Thyroid gland (tissue), 4 donors: ENCODE data around the gene PLA2G2E. TPM values are rescaled to one million over a fixed set of nuclear protein-coding genes. Genes with fewer than 3 reads are reported as not detected.

Source experiments
- DNase-seq, 2 donors: peaks; one replicate each; pipeline ENCODE4 v3.0.0-alpha.2; 2019
- H3K27ac ChIP-seq, 3 donors: fragments of 200-600 bp; sonication (generic); 1 replicate in 2 of 3; 2 replicates in 1 of 3; pipeline ENCODE4 v1.5.1; 2016 to 2019; ENCODE audit warnings: mild to moderate bottlenecking in 1 of 3, moderate library complexity in 1 of 3
- H3K27me3 ChIP-seq: fragments of 200-600 bp; sonication (generic); one replicate; pipeline ENCODE4 v1.5.1; 2019
- H3K36me3 ChIP-seq, 2 donors: fragments of 200-600 bp; sonication (generic); one replicate each; pipeline ENCODE4 v1.5.1; 2016 to 2019
- H3K4me1 ChIP-seq, 2 donors: fragments of 200-600 bp; sonication (generic); one replicate each; pipeline ENCODE4 v1.5.1; 2017 to 2019
- H3K4me3 ChIP-seq, 3 donors: fragments of 200-600 bp; sonication (generic); replicated peaks in 1 of 3; 1 replicate in 2 of 3; 2 replicates in 1 of 3; pipeline ENCODE4 v1.5.1; 2016; ENCODE audit warnings: mild to moderate bottlenecking in 1 of 3
- H3K9me3 ChIP-seq: fragments of 200-600 bp; sonication (generic); one replicate; pipeline ENCODE4 v1.5.1; 2017
- CTCF ChIP-seq, 6 experiments: fragments of 200-600 bp in 3 of 6; fragments of 450-650 bp in 3 of 6; sonication (generic) in 3 of 6; IDR thresholded peaks; one replicate each; pipeline ENCODE4 v1.5.1; 2016 to 2019; ENCODE audit warnings: antibody characterized with exemption in 6 of 6, mild to moderate bottlenecking in 2 of 6, inconsistent platforms in 1 of 6, moderate library complexity in 1 of 6
- POLR2A ChIP-seq, 2 donors: fragments of 450-650 bp; IDR thresholded peaks; one replicate each; pipeline ENCODE4 v1.6.1; 2017; ENCODE audit warnings: antibody characterized with exemption in 2 of 2, mild to moderate bottlenecking in 2 of 2, moderate library complexity in 1 of 2
- WGBS, 2 donors: methylation state at CpG; one replicate each; pipeline ENCODE4 v1.1.5; 2017; 5-methylcytosine and 5-hydroxymethylcytosine counted together
- intact Hi-C: fragments of 100-400 bp; cut with DNase I; formaldehyde crosslinking; loops from one replicate; pipeline ENCODE4 v1.15.1; 2023
- total RNA-seq, 4 donors: library from RNA; depleted of rRNA; stranded (reverse); fragments of >200 nt; gene quantifications; one replicate each; pipeline ENCODE4 v1.2.3, GENCODE V29; 2016

The PLA2G2E gene
- total RNA-seq, 4 donors from 2014 or later = not detected

GRCh38 chr1:19892628-19893168 lies 30.7 kb downstream of the PLA2G2E start:
- Histone ChIP-seq H3K4me3 (no peak overlapping the region), H3K27ac (no peak overlapping the region), H3K9me3 (no peaks in the 10 kb centered on the region), H3K36me3 (peaks cover 0 to 13% of the 10 kb centered on the region in 2 donors), H3K4me1 (peaks cover 0 to 8% of the 10 kb centered on the region in 2 donors), H3K27me3 (no peaks in the 10 kb centered on the region)
- DNase-seq = no peak
- TF ChIP-seq CTCF (IDR thresholded peaks at IDR 0.05) = no peak
- TF ChIP-seq POLR2A (IDR thresholded peaks at IDR 0.05) = no peak
- 89 to 90% methylated on average over 6 of the region's 6 CpGs for WGBS, 2 donors
- intact Hi-C loops = no loop called here

- intact Hi-C loops = no loop called here
- DNase-seq = no peak
- 97 to 98% methylated on average over 3 of the region's 3 CpGs for WGBS, 2 donors
Observed at GRCh38 chr1:19892129-19892528, 31.3 kb downstream of the PLA2G2E start.

GRCh38 chr1:19889656-19890055 lies 33.8 kb downstream of the PLA2G2E start:
- intact Hi-C loops = loop anchor here (10.0 kb wide), 1 partner anchor 95 kb away; the partner anchor contains the start of gene TMCO4
- H3K4me3 ChIP-seq = no peak overlapping the region
- TF ChIP-seq POLR2A (IDR thresholded peaks at IDR 0.05) = no peak
- H3K9me3 ChIP-seq = no peaks in the 10 kb centered on the region
- H3K4me1 ChIP-seq = peaks cover 0 to 8% of the 10 kb centered on the region in 2 donors
- DNase-seq = no peak
- peaks cover 0 to 9% of the 10 kb centered on the region in 2 donors for H3K36me3 ChIP-seq
- H3K27ac ChIP-seq = no peak overlapping the region
- H3K27me3 ChIP-seq = no peaks in the 10 kb centered on the region

More at GRCh38 chr1:19892129-19892528, 31.3 kb downstream of the PLA2G2E start:
- H3K36me3 ChIP-seq = peaks cover 0 to 12% of the 10 kb centered on the region in 2 donors
- H3K9me3 ChIP-seq = no peaks in the 10 kb centered on the region
- H3K4me3 ChIP-seq = no peak overlapping the region
- peaks cover 0 to 8% of the 10 kb centered on the region in 2 donors for H3K4me1 ChIP-seq
- no peak overlapping the region for H3K27ac ChIP-seq
- H3K27me3 ChIP-seq = no peaks in the 10 kb centered on the region
- TF ChIP-seq POLR2A (IDR thresholded peaks at IDR 0.05) (no peak), CTCF (IDR thresholded peaks at IDR 0.05) (no peak)

GRCh38 chr1:19888112-19888511 lies 35.3 kb downstream of the PLA2G2E start:
- DNase-seq = no peak
- no peak overlapping the region for H3K4me3 ChIP-seq

GRCh38 chr1:19885821-19886220 lies 37.6 kb downstream of the PLA2G2E start:
- H3K4me1 ChIP-seq = peaks cover 18 to 20% of the 10 kb centered on the region in 2 donors
- H3K9me3 ChIP-seq = no peaks in the 10 kb centered on the region
- 93 to 99% methylated on average over 2 of the region's 2 CpGs for WGBS, 2 donors
- no peak overlapping the region for H3K4me3 ChIP-seq
- no peak for DNase-seq
- no peaks in the 10 kb centered on the region for H3K27me3 ChIP-seq
- intact Hi-C loops = loop anchor here (10.0 kb wide), 1 partner anchor 91 kb away; the partner anchor contains the start of gene TMCO4
- no peaks in the 10 kb centered on the region for H3K36me3 ChIP-seq
- no peak overlapping the region for H3K27ac ChIP-seq
- TF ChIP-seq CTCF (IDR thresholded peaks at IDR 0.05) = no peak
- no peak for TF ChIP-seq POLR2A (IDR thresholded peaks at IDR 0.05)

More at GRCh38 chr1:19888112-19888511, 35.3 kb downstream of the PLA2G2E start:
- Histone ChIP-seq H3K9me3 (no peaks in the 10 kb centered on the region), H3K27ac (no peak overlapping the region), H3K36me3 (peaks cover 0 to 2% of the 10 kb centered on the region in 2 donors), H3K27me3 (no peaks in the 10 kb centered on the region), H3K4me1 (peaks cover 10 to 17% of the 10 kb centered on the region in 2 donors)
- TF ChIP-seq CTCF (IDR thresholded peaks at IDR 0.05) (no peak), POLR2A (IDR thresholded peaks at IDR 0.05) (no peak)
- intact Hi-C loops = loop anchor here (10.0 kb wide), 1 partner anchor 93 kb away; the partner anchor contains the start of gene TMCO4
- WGBS, 2 donors = 67 to 100% methylated on average over 1 of the region's 1 CpG
